Kidney (tissue), 14 donors: ENCODE results near the gene NOM1. TPM values are rescaled to one million over a fixed set of nuclear protein-coding genes. Genes with fewer than 3 reads are reported as not detected.

ENCODE experiments used
- DNase-seq, 5 donors: peaks; one replicate each; pipeline ENCODE4 v3.0.0-alpha.2; 2013 to 2020
- FAIRE-seq: peaks from 2 replicates; lab custom pipeline; 2012; peaks lifted over from hg19 to GRCh38; lab: Jason Lieb, UNC
- H3K27ac ChIP-seq, 2 donors: one replicate each; pipeline ENCODE4 v1.7.0; 2013; ENCODE audit warnings: low read depth in 2 of 2, low read length in 2 of 2, inconsistent platforms in 1 of 2
- H3K27me3 ChIP-seq: one replicate; pipeline ENCODE4 v1.7.1; 2013; ENCODE audit warnings: low read length, inconsistent platforms; ENCODE audit not compliant: control insufficient read depth, insufficient read depth
- H3K36me3 ChIP-seq, 3 donors: one replicate each; pipeline versions ENCODE4 v1.7.0 to v1.7.1; 2013; ENCODE audit warnings: low read length in 3 of 3, control low read depth in 1 of 3, inconsistent platforms in 1 of 3; ENCODE audit not compliant: insufficient read depth in 3 of 3, control insufficient read depth in 2 of 3
- H3K4me1 ChIP-seq, 3 donors: one replicate each; pipeline versions ENCODE4 v1.7.0 to v1.7.1; 2013; ENCODE audit warnings: low read length in 3 of 3, inconsistent platforms in 1 of 3, low read depth in 1 of 3; ENCODE audit not compliant: control insufficient read depth in 2 of 3, insufficient read depth in 2 of 3
- H3K4me3 ChIP-seq, 3 donors: one replicate each; pipeline versions ENCODE4 v1.7.0 to v1.8.1; 2013; ENCODE audit warnings: low read length in 3 of 3, control low read depth in 1 of 3, inconsistent platforms in 1 of 3
- H3K9ac ChIP-seq, 3 donors: one replicate each; pipeline versions ENCODE4 v1.7.0 to v1.7.1; 2013; ENCODE audit warnings: low read length in 3 of 3, control low read depth in 1 of 3, inconsistent platforms in 1 of 3
- H3K9me3 ChIP-seq, 3 donors: one replicate each; pipeline versions ENCODE4 v1.7.0 to v1.7.1; 2013; ENCODE audit warnings: low read length in 3 of 3, control low read depth in 1 of 3, inconsistent platforms in 1 of 3; ENCODE audit not compliant: control insufficient read depth in 2 of 3, insufficient read depth in 1 of 3
- CTCF ChIP-seq: IDR thresholded peaks from 3 replicates; pipeline ENCODE4 v1.5.1; 2012; ENCODE audit warnings: mild to moderate bottlenecking, moderate library complexity, borderline replicate concordance; ENCODE audit not compliant: insufficient read depth; ENCODE audit errors: extremely low read depth
- intact Hi-C: fragments of 100-400 bp; cut with DNase I; formaldehyde crosslinking; loops from one replicate; pipeline ENCODE4 v1.11.1; 2022
- polyA plus RNA-seq: library from polyadenylated mRNA; stranded (reverse); fragments of 350-450 nt; fragmentation: Illumina TruSeq; extraction: RNeasy Lipid Tissue Mini Kit (QIAGEN cat#74804); gene quantifications from one replicate; pipeline ENCODE4 v1.2.3, GENCODE V29; 2014; ENCODE audit warnings: low read depth, low replicate concordance; ENCODE audit not compliant: insufficient read depth
- total RNA-seq: library from RNA; stranded (reverse); fragmentation: NEBNext Ultra II Directional; extraction: Animal tissue kit (Norgen Biotek cat#: 25700); gene quantifications from one replicate; pipeline ENCODE4 v1.2.1, GENCODE V29; 2021
- donor health status: control.
- donor health status: control.
- donor health status: control.
- donor health status: control.
- donor health status: control.
- donor health status: DM: yes; HTN: yes; CAD: no.
- donor health status: Normal renal cell carcinoma (clear cell type).

The NOM1 gene
- total and polyA plus RNA-seq, 2 donors from 2014 or later: 5.8 to 17.6 TPM

GRCh38 chr7:156985101-156985992 is 35.8 kb downstream of the NOM1 start:
- Histone ChIP-seq H3K4me3 (no peak overlapping the region), H3K9me3 (no peaks in the 10 kb centered on the region), H3K36me3 (no peaks in the 10 kb centered on the region), H3K27me3 (no peaks in the 10 kb centered on the region), H3K27ac (no peak overlapping the region), H3K4me1 (no peaks in the 10 kb centered on the region), H3K9ac (no peak overlapping the region)
- TF ChIP-seq CTCF: no peak
- intact Hi-C loops: no loop called here
- FAIRE-seq (no peak), DNase-seq (no peak)

GRCh38 chr7:156986378-156986777 is 36.9 kb downstream of the NOM1 start:
- FAIRE-seq (no peak), DNase-seq (no peak)
- no peaks in the 10 kb centered on the region for H3K27me3 ChIP-seq
- no peak for TF ChIP-seq CTCF
- H3K9ac ChIP-seq: no peak overlapping the region
- H3K27ac ChIP-seq: no peak overlapping the region
- H3K4me3 ChIP-seq: no peak overlapping the region
- H3K36me3 ChIP-seq: no peaks in the 10 kb centered on the region
- intact Hi-C loops: no loop called here
- no peaks in the 10 kb centered on the region for H3K4me1 ChIP-seq
- no peaks in the 10 kb centered on the region for H3K9me3 ChIP-seq

- TF ChIP-seq CTCF: no peak
- no peak for FAIRE-seq
- no peak for DNase-seq
Measured at GRCh38 chr7:156988343-156989185, 39.1 kb downstream of the NOM1 start.

More at GRCh38 chr7:156988343-156989185, 39.1 kb downstream of the NOM1 start:
- Histone ChIP-seq H3K9me3 (no peaks in the 10 kb centered on the region), H3K9ac (no peak overlapping the region), H3K4me1 (no peaks in the 10 kb centered on the region), H3K36me3 (no peaks in the 10 kb centered on the region), H3K4me3 (no peak overlapping the region), H3K27me3 (no peaks in the 10 kb centered on the region), H3K27ac (no peak overlapping the region)
- intact Hi-C loops: no loop called here
